GM12878 (cell line): ENCODE data around the gene GALNT17. TPM values are rescaled to one million over a fixed set of nuclear protein-coding genes. Genes with fewer than 3 reads are reported as not detected.

Experiments used
- ATAC-seq: fragments of 200-7000 bp; cut with Tn5 transposase; 3 replicates; pipeline ENCODE4 v1.9.1; 2020; ENCODE audit warnings: mild to moderate bottlenecking, moderate library complexity
- BruUV-seq: library from RNA; stranded (reverse); fragments of 400-500 nt; replicated peaks from 2 replicates; lab custom pipeline; 2021; lab: Mats Ljungman, UMichigan
- CTCF ChIA-PET: fragments of 300-600 bp; sonication (Branson Sonifier 250); formaldehyde crosslinking; extraction: SDS; loops from one replicate; lab custom pipeline; 2021; ENCODE audit warnings: inconsistent platforms; lab: Yijun Ruan, JAX
- POLR2A ChIA-PET: fragments of 350-600 bp; formaldehyde crosslinking; extraction: SDS; loops from one replicate; lab custom pipeline; 2021; ENCODE audit warnings: inconsistent platforms; lab: Charles Lee
- RAD21 ChIA-PET: fragments of 300-600 bp; sonication (Branson Sonifier 250); formaldehyde crosslinking; loops from one replicate; lab custom pipeline; 2023; ENCODE audit warnings: antibody characterized with exemption; ENCODE audit not compliant: unreplicated experiment; lab: Charles Lee
- SMC1A ChIA-PET: fragments of 300-600 bp; sonication (Branson Sonifier 250); formaldehyde crosslinking; loops from one replicate; lab custom pipeline; 2023; ENCODE audit not compliant: unreplicated experiment, uncharacterized antibody; lab: Charles Lee
- DNase-seq: peaks from one replicate; pipeline ENCODE4 v3.0.0-alpha.2; 2011; ENCODE audit warnings: low read depth, low spot score
- FAIRE-seq: peaks from 3 replicates; lab custom pipeline; 2011; peaks lifted over from hg19 to GRCh38; lab: Jason Lieb, UNC
- H2AFZ ChIP-seq: 2 replicates; pipeline ENCODE4 v1.6.0; 2011; ENCODE audit warnings: low read depth, low read length, control low read depth; ENCODE audit not compliant: control insufficient read depth
- H3K27ac ChIP-seq: 2 replicates; pipeline ENCODE4 v1.5.1; 2011; ENCODE audit warnings: control low read depth; ENCODE audit not compliant: control insufficient read depth, insufficient read depth
- H3K27me3 ChIP-seq, 2 experiments: replicated peaks in 1 of 2; 2 replicates each; pipeline versions ENCODE4 v1.6.0 to v1.6.1; 2011; ENCODE audit warnings: low read length in 1 of 2; ENCODE audit not compliant: control insufficient read depth in 2 of 2, insufficient read depth in 2 of 2
- H3K36me3 ChIP-seq, 2 experiments: 2 replicates each; pipeline ENCODE4 v1.5.1; 2011; ENCODE audit warnings: low read length in 1 of 2; ENCODE audit not compliant: control insufficient read depth in 2 of 2, insufficient read depth in 2 of 2
- H3K4me1 ChIP-seq: 2 replicates; pipeline ENCODE4 v1.6.1; 2011; ENCODE audit warnings: mild to moderate bottlenecking, low read length, moderate library complexity, mixed read lengths; ENCODE audit not compliant: control insufficient read depth, insufficient read depth
- H3K4me2 ChIP-seq: 2 replicates; pipeline ENCODE4 v1.6.0; 2011; ENCODE audit warnings: control low read depth; ENCODE audit not compliant: control insufficient read depth, insufficient read depth
- H3K4me3 ChIP-seq: fragments of 200-600 bp; sonication (generic); 2 replicates; pipeline ENCODE4 v1.5.1; 2016
- H3K79me2 ChIP-seq: 2 replicates; pipeline ENCODE4 v1.6.0; 2011; ENCODE audit warnings: low read length; ENCODE audit not compliant: control insufficient read depth, insufficient read depth
- H3K9ac ChIP-seq: 2 replicates; pipeline ENCODE4 v1.8.0; 2011; ENCODE audit warnings: low read length, control low read depth, mixed read lengths; ENCODE audit not compliant: control insufficient read depth, insufficient read depth
- H3K9me3 ChIP-seq: replicated peaks from 3 replicates; pipeline ENCODE4 v1.5.1; 2011; ENCODE audit warnings: mild to moderate bottlenecking, low read length; ENCODE audit not compliant: control insufficient read depth, insufficient read depth
- H4K20me1 ChIP-seq: 2 replicates; pipeline ENCODE4 v1.6.0; 2011; ENCODE audit not compliant: control insufficient read depth, insufficient read depth
- EGR1 ChIP-seq, 2 experiments: IDR thresholded peaks; 1 replicate in 1 of 2; 2 replicates in 1 of 2; pipeline ENCODE4 v1.6.1; 2011 to 2012; ENCODE audit warnings: low read depth in 2 of 2, low read length in 2 of 2, borderline replicate concordance in 1 of 2, mild to moderate bottlenecking in 1 of 2, moderate library complexity in 1 of 2
- FOXK2 ChIP-seq: fragments of 450-650 bp; IDR thresholded peaks from 2 replicates; pipeline ENCODE4 v1.6.1; 2017; ENCODE audit warnings: mild to moderate bottlenecking, moderate library complexity
- HSF1 ChIP-seq: fragments of 150-350 bp; IDR thresholded peaks from 2 replicates; pipeline ENCODE4 v1.6.1; 2014; ENCODE audit warnings: mild to moderate bottlenecking, low read depth, low read length
- MYB ChIP-seq: fragments of 150-350 bp; IDR thresholded peaks from 2 replicates; pipeline ENCODE4 v1.6.1; 2014; ENCODE audit warnings: mild to moderate bottlenecking, low read depth, low read length, borderline replicate concordance
- MYC ChIP-seq: IDR thresholded peaks from 2 replicates; pipeline ENCODE4 v1.6.1; 2011; ENCODE audit warnings: mild to moderate bottlenecking, low read length, moderate library complexity, inconsistent platforms; ENCODE audit not compliant: insufficient read depth, insufficient replicate concordance, insufficient read length, severe bottlenecking
- SIN3A ChIP-seq: IDR thresholded peaks from 2 replicates; pipeline ENCODE4 v1.6.1; 2012; ENCODE audit warnings: low read depth, low read length, improper control_type of control experiment
- SKIL ChIP-seq: fragments of 450-650 bp; IDR thresholded peaks from 2 replicates; pipeline ENCODE4 v1.6.1; 2017; ENCODE audit warnings: mild to moderate bottlenecking, low read depth, inconsistent platforms; ENCODE audit not compliant: poor library complexity, severe bottlenecking
- SREBF1 ChIP-seq: IDR thresholded peaks from 2 replicates; pipeline ENCODE4 v1.6.1; 2012; ENCODE audit warnings: mild to moderate bottlenecking, low read length
- STAT1 ChIP-seq: fragments of 450-650 bp; conservative IDR thresholded peaks from 2 replicates; pipeline ENCODE4 v1.6.1; 2014; ENCODE audit warnings: antibody characterized with exemption, mild to moderate bottlenecking
- TCF3 ChIP-seq: IDR thresholded peaks from 2 replicates; pipeline ENCODE4 v1.6.1; 2012; ENCODE audit warnings: low read depth, mild to moderate bottlenecking, low read length, borderline replicate concordance; ENCODE audit not compliant: insufficient read depth
- YY1 ChIP-seq: IDR thresholded peaks from 2 replicates; pipeline ENCODE4 v1.6.1; 2011; ENCODE audit warnings: low read depth, mild to moderate bottlenecking, low read length
- WGBS: methylation state at CpG from one replicate; pipeline ENCODE4 v1.1.6; 2016; ENCODE audit warnings: low lambda C conversion rate; ENCODE audit not compliant: insufficient replicate concordance, insufficient coverage; ENCODE audit errors: missing lambda C conversion rate; 5-methylcytosine and 5-hydroxymethylcytosine counted together
- in situ Hi-C: fragments of 300-500 bp; cut with MboI; formaldehyde crosslinking; loops from 9 replicates; pipeline ENCODE4 v1.14.3; 2018; ENCODE audit warnings: mixed read lengths
- intact Hi-C: fragments of 100-400 bp; cut with micrococcal nuclease; formaldehyde crosslinking; loops from one replicate; pipeline ENCODE4 v1.14.2; 2022; ENCODE audit not compliant: unreplicated experiment
- polyA plus RNA-seq, 11 experiments: library from polyadenylated mRNA; depleted of rRNA in 4 of 11; unstranded in 6 of 11; stranded (reverse) in 5 of 11; fragments of >200 nt; fragmentation: Nextera tagmentation in 4 of 11; fragmentation: Illumina TruSeq in 1 of 11; extraction: Ambion mirVana in 4 of 11; extraction: Trizol in 1 of 11; gene quantifications; 1 replicate in 1 of 11; 2 replicates in 10 of 11; pipeline versions ENCODE4 v1.2.1 to v1.2.3, GENCODE V29; 2011 to 2016; ENCODE audit warnings: inconsistent platforms in 2 of 11, missing spikeins in 2 of 11, low read depth in 1 of 11
- total RNA-seq, 4 experiments: library from RNA; depleted of rRNA in 3 of 4; stranded (reverse); fragments of >200 nt in 3 of 4; fragmentation: Illumina TruSeq in 1 of 4; extraction: Trizol in 1 of 4; gene quantifications; 2 replicates each; pipeline versions ENCODE4 v1.2.1 to v1.2.3, GENCODE V29; 2013 to 2021
- TF ChIP-seq, protein P1 (sequence below): fragments of 450-650 bp; IDR thresholded peaks from 2 replicates; pipeline ENCODE4 v1.6.1; 2014; ENCODE audit warnings: mild to moderate bottlenecking
- TF ChIP-seq, protein P2 (sequence below): IDR thresholded peaks from 2 replicates; pipeline ENCODE4 v1.6.1; 2012; ENCODE audit warnings: low read length, inconsistent platforms

Gene GALNT17
- total and polyA plus RNA-seq, 10 of the 15 experiments (the other 5 are each of a cell fraction or from before 2014, with no cell fraction given), result 0.12 to 0.15 TPM; not detected in 8

GRCh38 chr7:71393661-71394060 lies 261.7 kb downstream of the GALNT17 start (continued):
- TF ChIP-seq, protein P1, sequence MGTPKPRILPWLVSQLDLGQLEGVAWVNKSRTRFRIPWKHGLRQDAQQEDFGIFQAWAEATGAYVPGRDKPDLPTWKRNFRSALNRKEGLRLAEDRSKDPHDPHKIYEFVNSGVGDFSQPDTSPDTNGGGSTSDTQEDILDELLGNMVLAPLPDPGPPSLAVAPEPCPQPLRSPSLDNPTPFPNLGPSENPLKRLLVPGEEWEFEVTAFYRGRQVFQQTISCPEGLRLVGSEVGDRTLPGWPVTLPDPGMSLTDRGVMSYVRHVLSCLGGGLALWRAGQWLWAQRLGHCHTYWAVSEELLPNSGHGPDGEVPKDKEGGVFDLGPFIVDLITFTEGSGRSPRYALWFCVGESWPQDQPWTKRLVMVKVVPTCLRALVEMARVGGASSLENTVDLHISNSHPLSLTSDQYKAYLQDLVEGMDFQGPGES, result no peak
- TF ChIP-seq TCF3 (no peak), MYC (no peak)

GRCh38 chr7:71402684-71403083 lies 270.7 kb downstream of the GALNT17 start:
- ChIA-PET SMC1A (no interaction called here), RAD21 (no interaction called here), CTCF (interaction anchor here (0.9 kb wide), 1 partner anchor 27 kb away, joined by 3 read pairs; no protein-coding TSS in a partner anchor), POLR2A (no interaction called here)
- Histone ChIP-seq H3K9ac (no peak overlapping the region), H3K27ac (no peak overlapping the region), H4K20me1 (no peaks in the 10 kb centered on the region), H3K9me3 (no peaks in the 10 kb centered on the region), H3K4me3 (no peak overlapping the region), H3K4me2 (no peak overlapping the region), H3K4me1 (no peaks in the 10 kb centered on the region), H3K79me2 (no peaks in the 10 kb centered on the region), H2AFZ (no peak overlapping the region), H3K27me3 (no peaks in the 10 kb centered on the region), H3K36me3 (no peaks in the 10 kb centered on the region)
- no TSS peak for BruUV-seq
- TF ChIP-seq EGR1 (IDR thresholded peaks at IDR 0.05; ENCODE audit: borderline replicate concordance in 1 of 2, low read depth in 2 of 2, low read length in 2 of 2) (no peak), YY1 (no peak), STAT1 (no peak), SREBF1 (no peak), HSF1 (no peak), FOXK2 (no peak), SKIL (no peak), MYB (no peak), SIN3A (no peak)
- TF ChIP-seq, protein P2, sequence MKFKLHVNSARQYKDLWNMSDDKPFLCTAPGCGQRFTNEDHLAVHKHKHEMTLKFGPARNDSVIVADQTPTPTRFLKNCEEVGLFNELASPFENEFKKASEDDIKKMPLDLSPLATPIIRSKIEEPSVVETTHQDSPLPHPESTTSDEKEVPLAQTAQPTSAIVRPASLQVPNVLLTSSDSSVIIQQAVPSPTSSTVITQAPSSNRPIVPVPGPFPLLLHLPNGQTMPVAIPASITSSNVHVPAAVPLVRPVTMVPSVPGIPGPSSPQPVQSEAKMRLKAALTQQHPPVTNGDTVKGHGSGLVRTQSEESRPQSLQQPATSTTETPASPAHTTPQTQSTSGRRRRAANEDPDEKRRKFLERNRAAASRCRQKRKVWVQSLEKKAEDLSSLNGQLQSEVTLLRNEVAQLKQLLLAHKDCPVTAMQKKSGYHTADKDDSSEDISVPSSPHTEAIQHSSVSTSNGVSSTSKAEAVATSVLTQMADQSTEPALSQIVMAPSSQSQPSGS, result no peak
- DNase-seq (no peak), ATAC-seq (no peak), FAIRE-seq (no peak)
- intact Hi-C loops (no loop called here), in situ Hi-C loops (no loop called here)
- WGBS, result 76% methylated on average over 2 of the region's 2 CpGs
